Hematopoietic multipotent progenitor cell treated with erythropoietin and hydrocortisone succinate and interleukin-3 and kit ligand, for 17 days (in vitro differentiated cells): ENCODE data around the gene ADAMTS12.
"Not testable (repeated sequence)": the region's sequence is repeated elsewhere in the genome, so short reads cannot be mapped to it uniquely, and the experiment has no call there.

Source experiments
- DNase-seq: peaks from one replicate; pipeline ENCODE4 v3.0.0-alpha.2; 2015; ENCODE audit warnings: low spot score

The ADAMTS12 gene

DNA sequence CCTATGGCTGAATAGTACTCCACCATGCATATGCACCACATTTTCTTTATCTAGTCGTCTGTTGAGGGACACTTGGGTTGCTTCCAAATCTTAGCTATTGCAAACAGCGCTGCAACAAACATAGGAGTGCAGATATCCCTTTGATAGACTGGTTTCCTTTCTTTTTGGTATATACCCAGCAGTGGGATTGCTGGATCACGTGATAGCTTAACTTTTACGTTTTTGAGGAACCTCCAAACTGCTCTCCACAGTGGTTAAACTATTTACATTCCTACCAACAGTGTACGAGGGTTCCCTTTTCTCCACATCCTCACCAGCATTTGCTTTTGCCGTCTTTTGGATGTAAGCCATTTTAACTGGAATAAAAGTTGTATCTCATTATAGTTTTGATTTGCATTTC is 308.5 kb downstream of the ADAMTS12 start:
- DNase-seq: no peak

DNA sequence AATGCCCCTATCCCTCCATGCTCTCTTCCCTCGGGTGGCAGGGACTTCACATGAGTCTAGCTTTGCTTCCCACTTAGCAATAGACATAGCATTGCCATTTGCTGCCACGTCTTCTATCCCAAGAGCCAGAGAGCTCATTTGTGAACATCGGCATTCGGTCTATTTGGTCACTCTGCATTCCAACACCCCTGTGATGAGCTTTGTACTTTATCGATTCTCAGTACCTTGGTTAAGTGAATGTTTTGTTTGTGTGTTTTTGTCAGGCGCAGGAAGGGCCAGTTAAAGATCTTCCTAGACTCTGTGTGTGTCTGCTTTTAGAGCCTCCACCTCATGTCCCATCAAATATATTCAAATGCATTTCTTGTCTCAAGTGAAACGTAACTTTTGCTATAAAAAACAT is 309.4 kb downstream of the ADAMTS12 start:
- DNase-seq: no peak

DNA sequence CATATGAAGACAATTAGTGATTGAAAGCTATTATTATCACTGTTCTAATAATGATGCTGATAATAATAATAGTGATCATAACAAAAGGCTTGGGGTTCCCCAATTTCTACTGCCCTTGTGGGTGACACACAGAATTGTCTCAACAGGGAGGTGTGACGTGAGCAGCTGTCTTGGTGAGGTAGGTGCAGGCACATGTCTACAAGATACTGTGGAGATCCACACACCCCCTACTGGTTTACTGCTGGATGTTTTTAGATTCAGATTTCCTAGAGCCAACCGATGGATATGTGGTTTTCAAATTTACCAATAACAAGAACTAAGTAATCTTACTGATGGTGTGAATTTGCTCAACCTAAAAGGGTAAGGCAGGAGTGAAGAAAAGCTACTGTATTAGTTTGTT is 312.0 kb downstream of the ADAMTS12 start:
- DNase-seq: no peak

DNA sequence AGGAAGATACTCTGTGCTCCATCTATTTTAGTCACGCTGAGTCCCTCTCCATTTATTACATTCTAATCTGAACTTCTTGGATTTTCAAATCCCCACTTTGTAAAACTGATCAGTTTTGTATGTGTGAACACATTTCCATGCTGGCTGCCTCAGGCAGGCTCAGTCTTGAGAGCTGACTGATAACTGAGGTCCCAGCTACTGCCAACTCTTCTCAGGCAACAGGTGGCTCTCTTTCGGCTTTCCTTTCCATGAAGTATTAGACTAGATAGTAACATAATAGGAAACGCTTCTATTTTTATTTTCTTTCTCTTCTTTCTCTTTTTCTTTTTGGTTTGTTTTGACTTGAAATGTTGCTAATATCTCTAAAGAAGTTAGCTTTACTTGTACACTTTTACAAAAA is 312.6 kb downstream of the ADAMTS12 start:
- DNase-seq: no peak

DNA sequence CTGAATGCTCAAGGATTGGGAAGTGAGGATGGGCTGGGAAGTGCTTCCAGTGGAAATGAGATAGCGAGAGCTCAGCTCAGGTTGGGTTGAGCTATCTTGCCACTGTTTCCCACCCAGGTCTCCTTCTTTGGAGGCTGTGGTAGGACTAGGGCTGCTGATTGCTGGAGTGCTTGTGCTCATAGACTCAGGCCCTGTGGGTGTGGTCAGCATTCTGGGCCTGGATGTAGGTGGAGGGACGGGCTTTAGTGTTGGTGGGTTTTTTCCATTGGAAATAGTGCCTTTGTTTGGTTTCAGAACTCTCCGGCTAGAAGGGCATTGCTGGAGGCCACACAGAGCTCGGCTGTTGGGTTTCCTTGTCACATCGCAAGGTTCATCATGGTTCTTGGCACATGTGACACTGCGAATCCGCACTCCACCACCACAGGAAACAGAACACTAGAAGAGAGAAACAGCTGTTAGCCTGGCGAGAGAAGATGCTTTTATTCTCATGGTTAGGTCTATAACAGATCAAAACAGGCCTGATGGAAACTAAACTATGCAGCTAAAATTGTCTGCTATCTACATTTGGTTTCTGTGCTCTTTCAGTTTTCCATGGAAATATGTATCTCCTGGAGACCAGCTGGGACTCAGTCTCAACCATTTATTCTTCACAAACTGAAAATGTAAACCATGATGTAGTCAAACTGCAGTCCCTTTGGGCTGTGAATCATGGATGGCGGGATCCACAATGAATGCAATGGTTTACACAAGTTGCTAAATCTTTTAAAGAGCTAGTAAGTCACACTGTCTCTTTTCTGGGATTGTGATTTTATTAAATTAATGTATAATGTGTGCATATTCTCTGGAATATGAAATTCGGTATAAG is 314.8 kb downstream of the ADAMTS12 start:
- no peak for DNase-seq

DNA sequence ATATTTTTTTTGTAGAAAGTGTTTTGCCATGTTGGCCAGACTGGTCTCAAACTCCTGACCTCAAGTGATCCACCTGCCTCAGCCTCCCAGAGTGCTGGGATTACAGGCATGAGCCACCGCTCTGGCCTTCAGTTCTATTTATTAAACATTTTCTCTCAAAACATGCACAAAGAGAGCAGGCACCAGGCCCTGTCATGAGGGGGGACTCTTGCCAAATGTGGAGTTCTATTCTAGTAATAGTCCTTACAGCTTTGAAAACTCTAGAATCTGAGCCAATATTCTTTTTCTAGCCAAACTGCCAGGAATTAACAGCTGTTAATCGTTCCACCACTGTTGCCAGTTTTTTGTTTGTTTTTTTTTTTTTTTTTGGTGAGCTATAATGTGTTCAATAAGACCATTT is 326.5 kb downstream of the ADAMTS12 start:
- DNase-seq: no peak

DNA sequence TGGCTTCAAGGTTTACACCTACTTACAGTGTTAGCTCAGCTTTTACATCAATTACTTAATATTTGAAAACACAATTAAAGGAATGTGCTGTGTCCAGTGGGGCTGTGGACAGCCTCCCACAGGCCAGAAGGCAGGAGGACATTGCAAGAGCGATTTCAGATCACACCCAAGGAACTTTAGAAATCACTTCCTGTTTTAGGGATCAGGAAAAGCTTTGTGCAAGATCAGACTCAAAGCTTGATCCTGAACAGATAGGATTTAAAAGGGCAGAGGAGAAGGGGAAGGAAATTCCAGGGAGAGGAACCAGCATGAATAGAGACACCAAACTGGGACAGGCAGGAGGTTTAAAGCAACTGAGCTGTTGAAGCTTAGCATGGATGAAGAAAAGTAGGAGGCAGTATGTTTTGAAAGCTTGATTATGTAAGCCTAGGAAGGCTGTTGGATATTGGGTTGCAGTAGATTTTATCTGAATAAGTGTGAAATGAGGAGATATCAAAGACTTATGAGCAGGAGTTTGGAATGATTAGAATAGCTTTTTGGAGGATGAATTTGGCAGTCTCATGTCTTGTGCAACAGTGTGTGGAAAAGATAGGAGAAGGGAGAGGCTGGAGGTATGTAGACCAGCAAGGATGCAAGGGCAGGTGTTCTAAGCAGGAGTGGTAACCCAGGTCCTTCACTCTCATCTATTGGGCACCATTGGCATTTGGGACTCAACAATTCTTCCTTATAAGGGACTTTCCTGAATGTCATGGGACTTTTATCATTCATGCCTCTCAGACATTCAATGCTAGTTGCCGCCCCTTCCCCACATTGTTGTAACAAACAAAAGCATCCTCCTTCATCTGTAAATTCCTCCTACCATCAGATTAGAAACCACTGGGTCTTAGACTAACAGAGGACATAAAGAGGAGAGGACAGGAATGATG is 327.5 kb downstream of the ADAMTS12 start:
- DNase-seq: no peak

DNA sequence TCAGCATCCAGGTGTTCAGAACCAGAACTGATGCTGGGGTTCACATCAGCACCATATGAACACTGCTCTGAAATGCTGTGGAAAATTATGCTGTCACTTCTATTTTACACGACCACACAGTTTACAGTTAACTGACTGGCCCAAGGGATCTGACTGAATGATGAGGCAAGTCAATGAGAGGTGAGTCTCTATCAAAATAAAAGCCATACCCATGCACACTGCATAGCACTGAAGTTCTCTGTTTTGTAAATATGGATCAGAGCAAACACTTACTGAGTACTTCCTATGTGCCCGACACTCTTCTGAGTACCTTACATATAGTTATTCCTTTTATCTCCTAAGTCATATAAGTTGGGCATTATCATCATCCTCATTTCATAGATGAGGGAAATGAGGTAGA is 328.3 kb downstream of the ADAMTS12 start:
- no peak for DNase-seq

DNA sequence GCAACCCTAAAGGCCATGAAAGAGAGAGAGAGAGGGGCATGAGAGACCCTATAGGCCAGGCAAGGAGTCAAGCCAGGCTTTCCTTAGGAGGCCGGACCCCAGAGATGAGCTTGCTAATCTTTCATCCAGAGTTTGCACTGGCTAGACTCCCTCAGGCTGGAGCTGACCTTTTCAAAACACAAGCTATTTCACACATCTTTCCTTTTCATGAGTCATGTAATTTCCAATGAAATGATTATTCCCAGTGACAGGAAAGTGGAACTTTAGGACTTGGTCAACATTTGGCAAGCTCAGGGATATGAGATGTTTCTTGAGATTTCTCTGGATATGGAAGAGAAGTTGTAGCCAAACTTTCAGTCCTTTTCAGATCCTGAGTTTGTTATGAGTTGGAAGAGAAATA is 333.3 kb downstream of the ADAMTS12 start:
- no peak for DNase-seq

DNA sequence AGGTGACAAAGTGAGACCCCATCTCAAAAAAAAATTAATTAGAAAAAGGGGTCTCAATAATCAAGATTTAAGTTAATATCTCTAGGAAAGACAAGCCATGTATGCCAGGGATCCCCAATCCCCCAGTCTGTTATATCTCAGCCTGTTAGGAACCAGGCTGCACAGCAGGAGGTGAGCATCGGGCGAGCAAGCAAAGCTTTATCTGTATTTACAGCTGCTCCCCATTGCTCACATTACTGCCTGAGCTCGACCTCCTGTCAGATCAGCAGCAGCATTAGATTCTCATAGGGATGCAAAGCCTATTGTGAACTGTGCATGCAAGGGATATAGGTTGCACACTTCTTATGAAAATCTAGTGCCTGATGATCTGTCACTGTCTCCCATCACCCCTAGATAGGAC is 334.2 kb downstream of the ADAMTS12 start:
- no peak for DNase-seq

DNA sequence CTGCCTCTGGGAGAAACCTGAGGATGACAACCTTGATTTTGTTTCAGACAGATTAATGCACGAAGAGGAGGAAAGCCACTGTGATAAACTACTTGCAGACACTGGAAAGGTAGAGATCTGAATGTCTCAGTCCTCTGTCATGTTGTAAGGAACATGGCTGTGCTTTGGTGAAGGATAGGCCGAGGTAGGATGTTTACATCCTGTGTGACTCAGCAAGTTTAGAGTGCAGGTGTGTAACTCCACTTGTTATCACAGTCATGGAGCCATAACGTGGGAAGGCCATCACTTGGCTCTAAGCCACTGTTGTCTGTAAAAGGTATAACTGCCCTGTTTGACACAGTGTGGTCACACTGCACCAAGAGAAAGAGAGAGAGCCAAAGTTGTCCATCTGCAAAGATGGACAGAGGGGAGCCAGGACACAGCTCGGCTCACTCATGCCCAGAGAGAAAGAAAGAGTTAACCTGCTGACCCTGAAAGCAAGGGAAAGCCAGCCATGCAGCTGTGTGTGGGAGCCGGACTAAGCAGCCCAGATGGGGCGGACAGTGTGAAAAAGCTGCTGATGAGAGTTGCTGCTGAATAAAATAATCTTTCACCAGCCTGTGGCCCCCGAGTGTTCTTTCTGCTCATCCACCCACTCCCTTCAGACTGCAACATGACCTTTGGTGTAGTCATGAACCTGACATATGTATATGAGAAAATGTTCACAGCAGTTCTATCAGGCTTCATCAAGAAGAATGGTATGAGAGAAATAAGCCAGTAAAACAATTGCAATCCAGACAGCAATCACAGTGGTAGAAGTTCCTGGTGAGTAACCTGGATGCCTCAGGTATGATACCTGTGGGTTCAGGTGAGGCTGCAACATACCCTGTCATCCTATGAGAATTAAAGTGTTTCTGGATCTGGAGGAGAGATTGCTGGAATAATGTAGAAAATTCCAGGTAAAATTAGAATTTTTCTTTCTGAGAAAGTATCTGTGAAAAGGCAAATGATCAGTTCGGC is 335.2 kb downstream of the ADAMTS12 start:
- no peak for DNase-seq

DNA sequence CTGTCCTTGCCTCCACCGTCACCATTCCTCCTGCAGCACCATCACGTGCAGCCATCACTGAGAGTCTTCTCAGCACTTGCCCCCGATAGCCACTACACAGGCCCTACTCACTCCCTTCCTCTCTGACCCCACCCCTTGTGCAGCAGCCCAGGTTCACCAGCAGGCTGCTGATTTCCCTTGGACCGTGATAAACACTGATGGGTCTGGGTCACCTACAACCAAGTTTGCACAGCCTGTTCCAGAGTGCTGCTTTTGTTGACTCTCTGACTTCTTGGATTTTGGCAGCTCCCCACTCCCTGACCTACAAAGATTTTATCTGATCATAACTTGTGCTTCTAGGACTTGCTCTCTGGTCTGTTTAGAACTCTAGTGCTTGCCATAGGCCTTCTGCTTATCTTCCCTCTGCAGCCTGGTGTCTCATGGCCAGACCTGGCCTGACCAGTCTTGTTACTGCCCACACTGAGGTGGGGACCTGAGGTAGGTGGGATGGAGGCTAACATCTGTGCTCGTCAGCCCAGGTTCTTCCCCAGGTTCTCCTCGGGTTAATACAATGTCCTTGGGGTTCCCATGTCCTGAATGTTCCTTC is 341.7 kb downstream of the ADAMTS12 start:
- DNase-seq: no peak

DNA sequence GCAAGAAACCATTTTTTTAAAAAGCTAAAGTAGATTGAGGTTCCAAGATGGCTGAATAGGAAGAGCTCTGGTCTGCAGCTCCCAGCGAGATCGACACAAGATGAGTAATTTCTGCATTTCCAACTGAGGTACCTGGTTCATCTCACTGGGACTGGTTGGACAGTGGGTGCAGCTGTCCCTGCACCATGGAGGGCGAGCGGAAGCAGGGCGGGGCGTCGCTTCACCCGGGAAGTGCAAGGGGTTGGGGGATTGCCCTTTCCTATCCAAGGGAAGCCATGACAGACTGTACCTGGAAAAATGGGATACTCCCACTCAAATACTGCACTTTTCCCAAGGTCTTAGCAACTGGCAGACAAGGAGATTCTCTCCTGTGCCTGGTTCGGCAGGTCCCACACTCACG is 352.0 kb downstream of the ADAMTS12 start:
- not testable (repeated sequence) for DNase-seq

DNA sequence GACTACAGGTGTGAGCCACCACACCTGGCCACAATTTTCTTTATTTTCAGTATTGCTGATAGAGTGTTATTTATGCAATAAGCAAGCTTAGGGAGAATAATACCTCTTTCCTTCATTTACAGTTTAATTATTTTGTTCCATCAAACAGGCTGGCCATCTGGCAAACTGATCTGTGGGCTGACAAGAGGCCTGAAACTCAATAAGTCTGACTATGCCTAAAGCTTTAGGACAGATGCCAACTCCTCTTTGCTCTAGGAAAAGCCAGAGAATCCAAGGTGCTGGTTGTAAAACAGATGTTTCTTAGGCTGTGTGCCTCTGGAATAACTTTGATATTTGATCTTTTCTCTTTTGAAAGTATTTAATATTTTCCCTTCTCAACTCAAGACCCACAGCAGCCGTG is 352.6 kb downstream of the ADAMTS12 start:
- no peak for DNase-seq

DNA sequence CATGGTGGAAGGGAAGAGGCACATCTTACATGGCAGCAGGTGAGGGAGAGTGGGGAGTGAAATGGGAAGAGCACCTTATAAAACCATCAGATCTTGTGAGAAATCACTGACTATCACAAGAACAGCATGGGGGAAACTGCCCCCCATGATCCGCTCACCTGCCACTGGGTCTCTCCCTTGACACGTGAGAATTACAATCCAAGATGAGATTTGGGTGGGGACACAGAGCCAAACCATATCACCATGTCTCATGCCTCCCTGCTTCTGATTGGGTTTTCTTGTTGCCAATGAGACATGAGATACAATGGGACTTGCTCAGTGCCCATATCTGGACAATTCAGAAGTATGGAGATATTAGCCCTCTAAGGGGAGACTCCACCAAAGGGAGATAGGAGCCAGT is 353.6 kb downstream of the ADAMTS12 start:
- DNase-seq: no peak

DNA sequence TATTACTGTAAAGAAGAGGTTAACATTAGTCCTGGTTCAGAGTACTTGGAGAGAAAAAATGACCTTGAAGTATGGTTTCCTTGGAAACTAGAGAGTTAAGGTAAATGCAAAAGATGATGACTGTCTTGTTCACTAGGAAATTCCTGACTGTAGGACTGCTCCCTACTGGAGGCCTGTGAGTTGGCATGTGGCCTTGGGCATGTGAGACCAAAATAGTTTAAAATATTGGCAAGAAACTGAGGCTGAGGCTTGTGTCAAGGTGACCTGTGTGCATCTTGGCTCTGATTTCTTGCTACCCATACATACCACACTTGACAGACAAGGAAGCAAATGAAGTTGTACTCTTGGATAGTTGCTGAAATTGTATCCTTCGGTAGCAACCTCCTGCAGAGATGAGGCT is 354.6 kb downstream of the ADAMTS12 start:
- DNase-seq: no peak

DNA sequence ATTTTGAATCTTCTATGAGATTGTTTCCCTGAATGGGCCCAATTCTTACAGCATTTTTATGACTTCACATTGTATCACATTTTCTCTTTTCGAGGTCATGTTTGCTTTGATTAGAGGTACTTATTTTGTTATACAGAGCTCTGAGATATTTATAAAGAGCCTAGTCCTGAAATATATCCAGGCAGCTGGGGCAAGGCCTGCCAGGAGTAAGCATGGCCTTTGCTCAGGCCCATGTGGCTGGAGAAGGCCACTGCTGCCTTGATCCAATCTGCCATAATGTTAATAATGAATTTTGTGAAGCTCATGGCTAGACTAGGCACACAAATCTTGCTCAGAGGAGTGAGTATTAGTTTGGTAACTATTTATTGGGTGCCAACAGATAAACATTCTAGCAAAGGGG is 355.0 kb downstream of the ADAMTS12 start:
- no peak for DNase-seq

DNA sequence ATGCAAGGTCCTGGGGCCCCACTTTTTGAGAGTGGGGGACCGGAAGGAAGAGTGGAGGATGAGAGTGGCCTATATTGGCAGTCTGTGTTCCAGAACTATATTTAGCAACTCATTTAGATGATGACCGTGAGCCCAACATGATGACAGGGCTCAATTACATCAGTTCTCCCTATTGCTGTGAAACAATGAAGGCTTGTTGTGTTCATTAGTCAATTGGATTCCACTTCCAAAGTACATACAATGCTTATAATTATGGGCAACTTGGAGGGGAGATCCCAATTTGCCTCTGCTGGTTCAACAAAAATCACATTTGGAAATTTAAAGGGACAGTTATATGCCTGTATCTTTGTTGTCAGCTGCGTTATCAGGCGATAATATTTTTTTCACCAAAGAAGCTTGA is 360.0 kb downstream of the ADAMTS12 start:
- no peak for DNase-seq

DNA sequence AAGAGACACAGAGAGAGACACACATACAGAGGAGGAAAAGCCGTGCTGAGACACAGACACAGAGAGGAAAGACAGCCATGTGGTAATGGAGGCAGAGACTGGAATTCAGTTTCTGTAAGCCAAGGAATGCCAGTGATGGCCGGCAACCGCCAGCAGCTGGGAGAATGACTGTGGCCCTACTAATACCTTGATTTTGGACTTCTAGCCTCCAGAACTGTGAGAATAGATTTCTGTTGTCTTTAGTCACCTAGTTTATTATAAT is 360.8 kb downstream of the ADAMTS12 start:
- no peak for DNase-seq

DNA sequence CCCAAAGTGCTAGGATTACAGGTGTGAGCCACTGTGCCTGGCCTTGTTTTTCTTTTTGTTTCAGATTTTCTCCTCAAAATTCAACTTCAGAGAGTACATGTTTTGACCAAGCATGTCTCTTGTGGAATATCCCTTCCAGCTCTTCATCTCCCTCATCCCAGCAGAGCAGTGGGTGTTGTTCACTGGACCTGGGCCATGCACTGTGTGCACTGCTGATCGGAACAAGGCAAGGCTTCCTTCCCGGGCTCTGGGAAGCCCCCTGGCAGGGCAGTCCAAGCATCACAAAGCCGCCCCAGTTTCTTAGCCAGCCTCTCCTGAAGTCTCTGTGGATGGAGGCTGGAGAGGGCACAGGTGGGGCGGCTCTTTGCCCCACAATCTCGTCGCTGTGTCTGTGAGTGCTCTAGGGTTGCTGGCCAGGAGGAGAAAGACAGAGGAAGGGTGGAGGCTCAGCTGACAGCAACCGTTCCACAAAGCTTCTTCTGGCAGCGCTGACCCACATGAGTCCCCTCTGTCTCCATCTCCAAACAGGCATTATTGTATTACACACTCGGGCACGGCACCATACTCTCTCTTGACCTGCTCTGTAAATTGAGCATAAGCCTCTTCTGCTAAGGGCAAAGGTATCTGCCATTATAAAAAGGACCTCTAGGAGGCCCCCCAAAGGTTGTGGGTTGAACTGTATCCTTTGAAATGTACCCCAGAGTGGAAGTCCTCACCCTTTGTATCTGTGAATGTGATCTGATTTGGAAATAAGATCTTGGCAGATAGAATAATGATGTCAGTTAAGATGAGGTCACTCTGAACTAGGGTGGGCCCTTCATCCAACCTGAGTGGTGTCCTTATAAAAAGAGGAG is 361.4 kb downstream of the ADAMTS12 start:
- DNase-seq: no peak

DNA sequence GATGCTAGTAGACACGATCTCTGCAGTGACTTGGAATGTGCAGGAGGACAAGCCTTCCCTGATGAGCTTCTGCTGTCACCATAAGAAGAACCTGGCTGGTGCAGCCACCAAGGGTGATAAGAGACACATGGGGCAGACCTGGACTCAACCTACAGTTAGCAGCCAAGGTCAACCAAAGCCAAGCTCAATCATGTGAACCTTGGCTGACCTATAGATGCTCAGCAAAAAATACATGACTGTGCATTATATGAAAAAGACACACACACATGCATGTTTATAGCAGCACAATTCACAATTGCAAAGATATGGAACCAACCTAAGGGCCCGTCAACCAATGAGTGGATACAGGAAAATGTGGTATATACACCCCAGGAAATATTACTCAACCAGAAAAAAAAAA is 364.1 kb downstream of the ADAMTS12 start:
- DNase-seq: no peak
